Neuronal stem cell (in vitro differentiated cells): ENCODE measurements around the gene FCHO2.

Experiments
- DNase-seq: peaks from one replicate; pipeline ENCODE4 v3.0.0-alpha.2; 2013; ENCODE audit warnings: low spot score
- H2AFZ ChIP-seq: one replicate; pipeline ENCODE4 v1.6.1; 2013; ENCODE audit warnings: mild to moderate bottlenecking, low read length, inconsistent platforms
- H2AK5ac ChIP-seq: 2 replicates; pipeline ENCODE4 v1.6.1; 2013; ENCODE audit warnings: low read depth, mild to moderate bottlenecking, inconsistent platforms, low read length, moderate library complexity, mixed read lengths
- H2BK120ac ChIP-seq: 2 replicates; pipeline ENCODE4 v1.6.1; 2013; ENCODE audit warnings: low read depth, mild to moderate bottlenecking, inconsistent platforms, low read length, moderate library complexity, mixed read lengths
- H2BK12ac ChIP-seq: one replicate; pipeline ENCODE4 v1.6.1; 2013; ENCODE audit warnings: low read length, inconsistent platforms
- H2BK15ac ChIP-seq: 2 replicates; pipeline ENCODE4 v1.6.1; 2013; ENCODE audit warnings: mild to moderate bottlenecking, low read length, inconsistent platforms, mixed read lengths
- H2BK5ac ChIP-seq: one replicate; pipeline ENCODE4 v1.6.1; 2013; ENCODE audit warnings: inconsistent platforms, mild to moderate bottlenecking, low read length, moderate library complexity
- H3K14ac ChIP-seq: one replicate; pipeline ENCODE4 v1.6.1; 2013; ENCODE audit warnings: low read length, inconsistent platforms
- H3K18ac ChIP-seq: 2 replicates; pipeline ENCODE4 v1.6.1; 2013; ENCODE audit warnings: low read length, inconsistent platforms
- H3K23ac ChIP-seq: 2 replicates; pipeline ENCODE4 v1.6.1; 2013; ENCODE audit warnings: low read depth, mild to moderate bottlenecking, mixed read lengths, low read length, inconsistent platforms; ENCODE audit not compliant: poor library complexity
- H3K27ac ChIP-seq: replicated peaks from 3 replicates; pipeline ENCODE4 v1.5.1; 2013; ENCODE audit warnings: low read length, inconsistent platforms
- H3K27me3 ChIP-seq, 3 experiments: 2 replicates each; pipeline ENCODE4 v1.6.1; 2013; ENCODE audit warnings: low read length in 3 of 3, mild to moderate bottlenecking in 2 of 3, inconsistent platforms in 1 of 3, low read depth in 1 of 3, mixed read lengths in 1 of 3, moderate library complexity in 1 of 3; ENCODE audit not compliant: control insufficient read depth in 3 of 3, insufficient read depth in 3 of 3
- H3K36me3 ChIP-seq, 2 donors: replicated peaks in 1 of 2; 2 replicates each; pipeline ENCODE4 v1.6.1; 2013; ENCODE audit warnings: low read length in 2 of 2; ENCODE audit not compliant: control insufficient read depth in 2 of 2, insufficient read depth in 2 of 2
- H3K4ac ChIP-seq: 2 replicates; pipeline ENCODE4 v1.6.1; 2013; ENCODE audit warnings: inconsistent platforms, mild to moderate bottlenecking, low read length, moderate library complexity
- H3K4me1 ChIP-seq, 2 donors: 1 replicate in 1 of 2; 2 replicates in 1 of 2; pipeline ENCODE4 v1.6.1; 2013; ENCODE audit warnings: low read length in 2 of 2, low read depth in 1 of 2; ENCODE audit not compliant: control insufficient read depth in 2 of 2, insufficient read depth in 1 of 2
- H3K4me2 ChIP-seq: one replicate; pipeline ENCODE4 v1.6.1; 2013; ENCODE audit warnings: mild to moderate bottlenecking, low read length, inconsistent platforms; ENCODE audit not compliant: insufficient read depth, poor library complexity, severe bottlenecking
- H3K4me3 ChIP-seq, 2 donors: 2 replicates each; pipeline ENCODE4 v1.5.1; 2013; ENCODE audit warnings: low read length in 2 of 2, mild to moderate bottlenecking in 2 of 2, inconsistent platforms in 1 of 2, moderate library complexity in 1 of 2
- H3K79me1 ChIP-seq: one replicate; pipeline ENCODE4 v1.6.1; 2013; ENCODE audit warnings: low read depth, mild to moderate bottlenecking, inconsistent platforms, low read length, moderate library complexity
- H3K9ac ChIP-seq: one replicate; pipeline ENCODE4 v1.6.1; 2013; ENCODE audit warnings: mild to moderate bottlenecking, low read depth, low read length, inconsistent platforms; ENCODE audit not compliant: poor library complexity
- H3K9me3 ChIP-seq, 2 donors: replicated peaks in 1 of 2; 2 replicates each; pipeline versions ENCODE3 to v1.6.1; 2013; ENCODE audit warnings: low read length in 2 of 2, mild to moderate bottlenecking in 2 of 2, inconsistent platforms in 1 of 2, low read depth in 1 of 2, mixed read lengths in 1 of 2, moderate library complexity in 1 of 2; ENCODE audit not compliant: control insufficient read depth in 2 of 2, insufficient read depth in 1 of 2
- H4K8ac ChIP-seq: one replicate; pipeline ENCODE4 v1.6.1; 2013; ENCODE audit warnings: low read depth, mild to moderate bottlenecking, inconsistent platforms, low read length, moderate library complexity
- H4K91ac ChIP-seq: one replicate; pipeline ENCODE4 v1.6.1; 2013; ENCODE audit warnings: low read length, low read depth, mild to moderate bottlenecking, inconsistent platforms; ENCODE audit not compliant: poor library complexity
- WGBS, 2 donors: extraction: QIAGEN DNeasy Blood & Tissue Kit; methylation state at CpG; one replicate each; pipeline ENCODE4 v1.1.7; 2013; ENCODE audit warnings: missing lambda C conversion rate in 2 of 2, mixed read lengths in 1 of 2; ENCODE audit not compliant: insufficient read length in 2 of 2, insufficient replicate concordance in 1 of 2; ENCODE audit errors: extremely low coverage in 2 of 2; 5-methylcytosine and 5-hydroxymethylcytosine counted together

Gene FCHO2

GRCh38 chr5:73132759-73133158 lies 176.9 kb downstream of the FCHO2 start:
- peaks cover 0 to 14% (median 0%) of the 10 kb centered on the region in 3 experiments for H3K27me3 ChIP-seq
- no CpG with 5 or more reads among the region's 2 CpGs for WGBS, 2 donors

GRCh38 chr5:73135021-73135420 lies 179.2 kb downstream of the FCHO2 start:
- no peak overlapping the region for H3K18ac ChIP-seq
- no peak overlapping the region for H2BK15ac ChIP-seq
- no peak overlapping the region for H4K8ac ChIP-seq
- no peak overlapping the region for H3K14ac ChIP-seq
- no peak overlapping the region for H3K9ac ChIP-seq
- H3K4me3 ChIP-seq = no peak overlapping the region
- H3K9me3 ChIP-seq = no peaks in the 10 kb centered on the region
- H2BK5ac ChIP-seq = no peak overlapping the region
- no peak for DNase-seq
- no peaks in the 10 kb centered on the region for H3K79me1 ChIP-seq
- no peak overlapping the region for H4K91ac ChIP-seq
- H2BK12ac ChIP-seq = no peak overlapping the region
- H3K27me3 ChIP-seq = peaks cover 0 to 5% (median 0%) of the 10 kb centered on the region in 3 experiments
- no peak overlapping the region for H2AK5ac ChIP-seq
- no CpG with 5 or more reads among the region's 3 CpGs for WGBS, 2 donors
- no peak overlapping the region for H3K4ac ChIP-seq
- no peak overlapping the region for H2BK120ac ChIP-seq
- H3K27ac ChIP-seq = no peak overlapping the region
- no peaks in the 10 kb centered on the region for H3K36me3 ChIP-seq
- no peak overlapping the region for H3K4me2 ChIP-seq
- H2AFZ ChIP-seq = no peak overlapping the region
- peaks cover 0 to 7% of the 10 kb centered on the region in 2 donors for H3K4me1 ChIP-seq
- no peak overlapping the region for H3K23ac ChIP-seq

More at GRCh38 chr5:73132759-73133158, 176.9 kb downstream of the FCHO2 start:
- Histone ChIP-seq H2BK15ac (no peak overlapping the region), H3K4me3 (no peak overlapping the region), H3K23ac (no peak overlapping the region), H3K79me1 (no peaks in the 10 kb centered on the region), H2AK5ac (no peak overlapping the region), H3K4me1 (peaks cover 0 to 7% of the 10 kb centered on the region in 2 donors), H3K9ac (no peak overlapping the region), H3K14ac (no peak overlapping the region), H4K91ac (no peak overlapping the region), H2BK12ac (no peak overlapping the region), H2BK5ac (no peak overlapping the region), H3K36me3 (no peaks in the 10 kb centered on the region), H3K27ac (no peak overlapping the region), H3K18ac (no peak overlapping the region), H3K4ac (no peak overlapping the region), H4K8ac (no peak overlapping the region), H2AFZ (no peak overlapping the region), H3K4me2 (no peak overlapping the region), H2BK120ac (no peak overlapping the region), H3K9me3 (no peaks in the 10 kb centered on the region)
- no peak for DNase-seq

DNA sequence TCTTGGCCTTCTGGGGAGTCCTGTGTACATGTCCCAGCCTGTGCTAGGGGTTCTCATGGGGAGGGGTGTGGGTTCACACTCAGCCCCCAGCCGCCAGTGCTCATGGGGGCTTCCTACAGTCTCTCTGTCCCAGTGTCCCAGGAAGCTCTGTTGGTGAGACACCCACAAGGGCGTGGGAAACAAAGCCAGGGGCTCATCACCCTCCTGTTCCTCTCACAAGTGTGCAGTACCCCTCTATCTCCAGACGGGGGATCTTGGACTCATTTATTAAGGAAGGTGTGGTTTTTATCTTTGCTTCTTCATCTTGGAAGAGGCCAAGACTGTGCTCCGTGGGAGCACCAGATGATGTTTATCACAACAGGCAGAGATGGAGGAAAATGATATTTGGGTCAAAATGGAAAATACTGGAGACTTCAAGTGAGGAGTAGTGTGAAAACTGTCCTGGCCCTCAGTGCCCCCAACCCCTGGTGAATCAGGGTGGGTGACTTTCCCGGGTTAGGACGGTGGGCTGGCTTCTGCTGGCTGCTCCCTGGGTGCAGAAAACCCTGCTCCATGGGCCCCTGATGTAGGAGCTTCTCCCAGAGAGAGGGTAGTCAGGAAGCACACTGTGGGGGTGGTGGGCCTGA lies 179.7 kb downstream of the FCHO2 start:
- no peak overlapping the region for H3K14ac ChIP-seq
- no peaks in the 10 kb centered on the region for H3K9me3 ChIP-seq
- H3K23ac ChIP-seq = no peak overlapping the region
- WGBS, 2 donors = no CpG with 5 or more reads among the region's 6 CpGs
- DNase-seq = no peak
- H3K27me3 ChIP-seq = peaks cover 0 to 6% (median 0%) of the 10 kb centered on the region in 3 experiments
- H3K4me3 ChIP-seq = no peak overlapping the region
- no peak overlapping the region for H2BK120ac ChIP-seq
- H2AK5ac ChIP-seq = no peak overlapping the region
- H3K27ac ChIP-seq = no peak overlapping the region
- H2BK12ac ChIP-seq = no peak overlapping the region
- H3K79me1 ChIP-seq = no peaks in the 10 kb centered on the region
- no peak overlapping the region for H3K4me2 ChIP-seq
- H3K9ac ChIP-seq = no peak overlapping the region
- H3K36me3 ChIP-seq = no peaks in the 10 kb centered on the region
- H3K4ac ChIP-seq = no peak overlapping the region
- H3K18ac ChIP-seq = peak overlapping the region; percentile 11
- no peak overlapping the region for H2AFZ ChIP-seq
- no peak overlapping the region for H2BK5ac ChIP-seq
- H3K4me1 ChIP-seq = peaks cover 0 to 7% of the 10 kb centered on the region in 2 donors
- H2BK15ac ChIP-seq = no peak overlapping the region
- H4K91ac ChIP-seq = no peak overlapping the region
- no peak overlapping the region for H4K8ac ChIP-seq

DNA sequence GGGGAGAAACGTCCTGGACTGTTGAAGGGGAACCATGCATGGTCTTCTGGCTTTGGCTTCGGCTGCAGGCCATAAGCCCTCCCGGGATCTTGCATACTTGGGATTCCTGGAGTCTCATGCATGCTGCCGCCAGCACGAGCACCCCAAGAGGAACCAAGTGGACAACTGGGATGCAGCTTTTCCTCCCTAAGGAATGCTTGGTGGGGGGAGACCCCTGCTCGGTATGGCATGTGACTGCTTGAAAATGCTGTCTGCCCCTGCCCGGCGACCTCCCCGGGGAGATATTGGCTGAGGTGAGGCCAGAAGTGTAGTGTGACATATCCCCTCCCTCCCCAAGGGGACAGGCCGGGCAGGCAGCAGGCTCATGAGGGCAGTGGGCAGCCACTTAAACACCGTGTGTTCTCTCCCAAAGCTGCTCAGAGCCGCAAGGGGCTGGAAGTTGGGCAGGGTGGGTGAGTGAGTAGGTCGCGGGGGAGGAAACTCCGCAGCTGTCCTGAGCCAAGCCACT lies 180.3 kb downstream of the FCHO2 start:
- Histone ChIP-seq H3K9me3 (no peaks in the 10 kb centered on the region), H3K27me3 (peaks cover 0 to 6% (median 0%) of the 10 kb centered on the region in 3 experiments), H4K91ac (no peak overlapping the region), H2BK15ac (no peak overlapping the region), H3K4me2 (no peak overlapping the region), H3K23ac (no peak overlapping the region), H3K4ac (no peak overlapping the region), H4K8ac (no peak overlapping the region), H3K14ac (no peak overlapping the region), H3K36me3 (no peaks in the 10 kb centered on the region), H3K4me1 (peaks cover 0 to 7% of the 10 kb centered on the region in 2 donors), H3K79me1 (no peaks in the 10 kb centered on the region), H2BK12ac (no peak overlapping the region), H2AK5ac (no peak overlapping the region), H3K9ac (no peak overlapping the region), H3K4me3 (no peak overlapping the region), H3K27ac (no peak overlapping the region), H2AFZ (no peak overlapping the region), H3K18ac (peak overlapping the region; percentile 62), H2BK120ac (no peak overlapping the region), H2BK5ac (no peak overlapping the region)
- DNase-seq = no peak
- no CpG with 5 or more reads among the region's 15 CpGs for WGBS, 2 donors
